DOHH2 (cell line): ENCODE data around the gene ANKRD33B.

Experiments
- EZH2phosphoT487 ChIP-seq: fragments of 200-600 bp; sonication (generic); IDR thresholded peaks from 2 replicates; pipeline ENCODE4 v1.6.1; 2017; ENCODE audit warnings: borderline replicate concordance, mild to moderate bottlenecking, antibody characterized with exemption, low read length, moderate library complexity, mixed read lengths
- TF ChIP-seq, protein P1 (sequence below): fragments of 200-600 bp; sonication (generic); IDR thresholded peaks from one replicate; pipeline ENCODE4 v1.5.1; 2014; ENCODE audit warnings: antibody characterized with exemption, mild to moderate bottlenecking, low read depth, low read length; ENCODE audit not compliant: poor library complexity, severe bottlenecking

DNA sequence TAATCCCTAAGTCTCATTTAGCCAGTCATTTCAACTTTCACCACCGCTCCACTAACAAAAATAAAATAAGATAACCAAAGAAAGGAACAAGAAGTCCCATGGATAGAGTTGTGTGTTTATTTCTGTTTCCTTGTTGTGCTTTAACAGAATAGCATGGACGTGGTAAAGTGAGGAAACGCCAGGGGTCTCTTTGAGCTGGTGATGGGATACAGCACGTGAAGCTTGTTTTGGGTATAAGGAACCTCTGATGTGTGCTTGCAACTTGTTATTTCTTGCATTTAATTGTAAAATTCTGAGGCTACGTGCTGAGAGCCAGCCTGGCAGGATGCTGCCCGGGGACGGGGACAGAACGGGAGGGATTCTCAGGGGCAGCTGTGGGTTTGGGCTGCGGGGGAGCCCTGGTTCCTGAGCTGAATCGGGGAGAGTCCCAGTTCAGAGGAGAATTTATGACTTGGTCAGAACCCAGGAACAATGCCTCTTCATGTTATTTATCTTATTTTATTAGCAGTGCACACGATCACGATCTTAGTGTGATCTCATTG, 63.4 kb downstream of the ANKRD33B start:
- TF ChIP-seq, protein P1, sequence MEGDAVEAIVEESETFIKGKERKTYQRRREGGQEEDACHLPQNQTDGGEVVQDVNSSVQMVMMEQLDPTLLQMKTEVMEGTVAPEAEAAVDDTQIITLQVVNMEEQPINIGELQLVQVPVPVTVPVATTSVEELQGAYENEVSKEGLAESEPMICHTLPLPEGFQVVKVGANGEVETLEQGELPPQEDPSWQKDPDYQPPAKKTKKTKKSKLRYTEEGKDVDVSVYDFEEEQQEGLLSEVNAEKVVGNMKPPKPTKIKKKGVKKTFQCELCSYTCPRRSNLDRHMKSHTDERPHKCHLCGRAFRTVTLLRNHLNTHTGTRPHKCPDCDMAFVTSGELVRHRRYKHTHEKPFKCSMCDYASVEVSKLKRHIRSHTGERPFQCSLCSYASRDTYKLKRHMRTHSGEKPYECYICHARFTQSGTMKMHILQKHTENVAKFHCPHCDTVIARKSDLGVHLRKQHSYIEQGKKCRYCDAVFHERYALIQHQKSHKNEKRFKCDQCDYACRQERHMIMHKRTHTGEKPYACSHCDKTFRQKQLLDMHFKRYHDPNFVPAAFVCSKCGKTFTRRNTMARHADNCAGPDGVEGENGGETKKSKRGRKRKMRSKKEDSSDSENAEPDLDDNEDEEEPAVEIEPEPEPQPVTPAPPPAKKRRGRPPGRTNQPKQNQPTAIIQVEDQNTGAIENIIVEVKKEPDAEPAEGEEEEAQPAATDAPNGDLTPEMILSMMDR, result no peak
- TF ChIP-seq EZH2phosphoT487, result no peak
